HepG2 (cell line): ENCODE measurements around the gene PBX4. TPM values are rescaled to one million over a fixed set of nuclear protein-coding genes. Genes with fewer than 3 reads are reported as not detected.

ENCODE experiments used
- KIAA2018 ChIP-seq: sonication (generic); formaldehyde crosslinking; IDR thresholded peaks from 2 replicates; pipeline ENCODE4 v1.5.0; 2020; ENCODE audit warnings: mild to moderate bottlenecking, missing genetic modification reagents, borderline replicate concordance
- LCORL ChIP-seq, 2 experiments: fragments of 450-650 bp in 1 of 2; sonication (generic) in 1 of 2; formaldehyde crosslinking in 1 of 2; IDR thresholded peaks; 2 replicates each; pipeline versions ENCODE4 v1.5.0 to v1.6.1; 2017 to 2020; ENCODE audit warnings: antibody characterized with exemption in 1 of 2, missing genetic modification reagents in 1 of 2
- NCOA1 ChIP-seq: sonication (generic); formaldehyde crosslinking; IDR thresholded peaks from 2 replicates; pipeline ENCODE4 v1.9.0; 2021; ENCODE audit warnings: missing genetic modification reagents
- RAD51 ChIP-seq: fragments of 450-650 bp; IDR thresholded peaks from 2 replicates; pipeline ENCODE4 v1.6.1; 2016; ENCODE audit warnings: borderline replicate concordance
- REST ChIP-seq, 2 experiments: IDR thresholded peaks; 2 replicates each; pipeline ENCODE4 v1.6.1; 2011 to 2012; ENCODE audit warnings: low read length in 2 of 2, borderline replicate concordance in 1 of 2, low read depth in 1 of 2, mild to moderate bottlenecking in 1 of 2, moderate library complexity in 1 of 2
- TAF1 ChIP-seq: sonication (generic); formaldehyde crosslinking; IDR thresholded peaks from 2 replicates; pipeline ENCODE4 v1.4.0; 2020; ENCODE audit warnings: missing genetic modification reagents
- polyA plus RNA-seq, 8 experiments: library from polyadenylated mRNA; depleted of rRNA in 3 of 8; stranded (reverse) in 7 of 8; unstranded in 1 of 8; fragments of >200 nt; fragmentation: Illumina TruSeq in 4 of 8; extraction: Trizol in 4 of 8; gene quantifications; 2 replicates each; pipeline versions ENCODE4 v1.2.1 to v1.2.3, GENCODE V29; 2011 to 2016; ENCODE audit warnings: low read depth in 4 of 8, missing spikeins in 1 of 8, mixed read lengths in 1 of 8; ENCODE audit not compliant: insufficient read depth in 1 of 8
- total RNA-seq, 5 experiments: library from RNA; depleted of rRNA; stranded (reverse); fragments of >200 nt; fragmentation: Illumina TruSeq; extraction: Trizol; gene quantifications; 2 replicates each; pipeline ENCODE4 v1.2.3, GENCODE V29; 2016; ENCODE audit warnings: low read depth in 1 of 5
- TF ChIP-seq, protein P1 (sequence below): sonication (generic); formaldehyde crosslinking; IDR thresholded peaks from 2 replicates; pipeline ENCODE4 v1.8.1; 2023; ENCODE audit warnings: missing genetic modification reagents, mild to moderate bottlenecking, borderline replicate concordance
- TF ChIP-seq, protein P2 (sequence below): sonication (generic); formaldehyde crosslinking; IDR thresholded peaks from 2 replicates; pipeline ENCODE4 v1.8.1; 2023; ENCODE audit warnings: mild to moderate bottlenecking, missing genetic modification reagents

The PBX4 gene
- total and polyA plus RNA-seq, 2 of the 13 experiments (the other 11 are each of a cell fraction or from before 2014, with no cell fraction given) = not detected

- TF ChIP-seq LCORL (IDR thresholded peaks at IDR 0.05) (no peak), LCORL (CRISPR knock-in tag; IDR thresholded peaks at IDR 0.05) (no peak), TAF1 (CRISPR knock-in tag) (no peak), NCOA1 (CRISPR knock-in tag) (no peak), KIAA2018 (no peak), REST (IDR thresholded peaks at IDR 0.05; ENCODE audit: borderline replicate concordance in 1 of 2, low read depth in 1 of 2, low read length in 2 of 2) (no peak), RAD51 (no peak)
- TF ChIP-seq, protein P1, sequence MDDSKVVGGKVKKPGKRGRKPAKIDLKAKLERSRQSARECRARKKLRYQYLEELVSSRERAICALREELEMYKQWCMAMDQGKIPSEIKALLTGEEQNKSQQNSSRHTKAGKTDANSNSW (CRISPR knock-in tag) = no peak
- TF ChIP-seq, protein P2, sequence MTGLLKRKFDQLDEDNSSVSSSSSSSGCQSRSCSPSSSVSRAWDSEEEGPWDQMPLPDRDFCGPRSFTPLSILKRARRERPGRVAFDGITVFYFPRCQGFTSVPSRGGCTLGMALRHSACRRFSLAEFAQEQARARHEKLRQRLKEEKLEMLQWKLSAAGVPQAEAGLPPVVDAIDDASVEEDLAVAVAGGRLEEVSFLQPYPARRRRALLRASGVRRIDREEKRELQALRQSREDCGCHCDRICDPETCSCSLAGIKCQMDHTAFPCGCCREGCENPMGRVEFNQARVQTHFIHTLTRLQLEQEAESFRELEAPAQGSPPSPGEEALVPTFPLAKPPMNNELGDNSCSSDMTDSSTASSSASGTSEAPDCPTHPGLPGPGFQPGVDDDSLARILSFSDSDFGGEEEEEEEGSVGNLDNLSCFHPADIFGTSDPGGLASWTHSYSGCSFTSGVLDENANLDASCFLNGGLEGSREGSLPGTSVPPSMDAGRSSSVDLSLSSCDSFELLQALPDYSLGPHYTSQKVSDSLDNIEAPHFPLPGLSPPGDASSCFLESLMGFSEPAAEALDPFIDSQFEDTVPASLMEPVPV (CRISPR knock-in tag) = no peak
Observed at GRCh38 chr19:19571071-19571786, 47.3 kb downstream of the PBX4 start (continued).
